GM12873 (cell line): Measurements from ENCODE around the gene RFT1.

Source experiments
- TF ChIP-seq, protein P1 (sequence below): IDR thresholded peaks from 2 replicates; pipeline ENCODE4 v1.5.1; 2012; ENCODE audit warnings: low read depth, mild to moderate bottlenecking, moderate library complexity, low read length, control low read depth; ENCODE audit not compliant: insufficient read depth; ENCODE audit errors: missing control alignments

Gene RFT1

DNA sequence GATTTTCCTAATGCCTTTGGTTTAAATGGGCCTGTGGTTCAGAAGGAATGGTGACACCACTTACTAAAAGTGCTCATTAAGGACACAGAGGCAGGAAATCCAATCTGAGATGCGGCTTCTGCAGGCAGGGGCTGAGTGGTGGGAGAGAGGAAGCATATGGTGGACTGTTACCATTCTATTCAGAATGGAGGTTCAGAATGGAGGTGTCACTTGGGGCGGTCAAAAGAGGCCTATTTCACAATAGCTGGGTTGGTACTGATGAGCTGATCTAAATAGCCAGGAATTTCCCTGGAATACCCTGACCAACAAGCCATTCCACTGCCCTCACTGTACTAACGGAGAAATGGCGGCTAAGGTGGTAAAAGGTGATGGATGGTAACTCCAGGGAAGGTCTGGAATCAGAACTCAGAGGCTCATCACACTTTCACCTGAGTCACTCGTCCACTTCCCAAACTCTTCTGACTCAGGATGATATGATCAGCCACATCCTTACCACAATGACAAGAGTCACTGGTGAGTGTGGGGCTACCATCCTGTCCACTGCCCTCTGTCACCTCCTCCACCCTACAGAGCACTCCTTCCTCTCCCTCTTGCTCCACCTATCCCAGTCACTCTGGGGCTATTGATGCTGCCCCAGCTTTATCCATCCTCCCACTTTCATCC lies 15.7 kb downstream of the RFT1 start:
- TF ChIP-seq, protein P1, sequence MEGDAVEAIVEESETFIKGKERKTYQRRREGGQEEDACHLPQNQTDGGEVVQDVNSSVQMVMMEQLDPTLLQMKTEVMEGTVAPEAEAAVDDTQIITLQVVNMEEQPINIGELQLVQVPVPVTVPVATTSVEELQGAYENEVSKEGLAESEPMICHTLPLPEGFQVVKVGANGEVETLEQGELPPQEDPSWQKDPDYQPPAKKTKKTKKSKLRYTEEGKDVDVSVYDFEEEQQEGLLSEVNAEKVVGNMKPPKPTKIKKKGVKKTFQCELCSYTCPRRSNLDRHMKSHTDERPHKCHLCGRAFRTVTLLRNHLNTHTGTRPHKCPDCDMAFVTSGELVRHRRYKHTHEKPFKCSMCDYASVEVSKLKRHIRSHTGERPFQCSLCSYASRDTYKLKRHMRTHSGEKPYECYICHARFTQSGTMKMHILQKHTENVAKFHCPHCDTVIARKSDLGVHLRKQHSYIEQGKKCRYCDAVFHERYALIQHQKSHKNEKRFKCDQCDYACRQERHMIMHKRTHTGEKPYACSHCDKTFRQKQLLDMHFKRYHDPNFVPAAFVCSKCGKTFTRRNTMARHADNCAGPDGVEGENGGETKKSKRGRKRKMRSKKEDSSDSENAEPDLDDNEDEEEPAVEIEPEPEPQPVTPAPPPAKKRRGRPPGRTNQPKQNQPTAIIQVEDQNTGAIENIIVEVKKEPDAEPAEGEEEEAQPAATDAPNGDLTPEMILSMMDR, result no peak

DNA sequence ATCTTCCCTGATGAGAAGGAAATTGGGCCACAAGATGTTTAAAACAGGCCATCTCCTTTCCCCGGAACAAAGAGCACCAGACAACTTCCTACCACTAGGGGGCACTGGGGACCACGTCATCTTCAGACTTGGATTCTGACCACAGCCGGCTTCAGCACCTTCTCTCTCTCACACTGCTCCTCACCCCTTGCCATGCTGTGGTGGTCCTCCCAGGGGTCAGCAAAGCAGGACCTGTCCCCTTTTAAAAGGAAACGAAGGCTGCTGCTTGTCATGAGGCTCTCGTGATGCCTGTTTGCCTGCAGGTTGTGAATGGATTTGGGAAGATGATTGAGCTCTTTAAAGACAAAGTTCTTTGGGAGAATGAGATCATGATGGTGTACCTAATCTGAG lies 16.2 kb downstream of the RFT1 start:
- TF ChIP-seq, protein P1, result peak; percentile 98

DNA sequence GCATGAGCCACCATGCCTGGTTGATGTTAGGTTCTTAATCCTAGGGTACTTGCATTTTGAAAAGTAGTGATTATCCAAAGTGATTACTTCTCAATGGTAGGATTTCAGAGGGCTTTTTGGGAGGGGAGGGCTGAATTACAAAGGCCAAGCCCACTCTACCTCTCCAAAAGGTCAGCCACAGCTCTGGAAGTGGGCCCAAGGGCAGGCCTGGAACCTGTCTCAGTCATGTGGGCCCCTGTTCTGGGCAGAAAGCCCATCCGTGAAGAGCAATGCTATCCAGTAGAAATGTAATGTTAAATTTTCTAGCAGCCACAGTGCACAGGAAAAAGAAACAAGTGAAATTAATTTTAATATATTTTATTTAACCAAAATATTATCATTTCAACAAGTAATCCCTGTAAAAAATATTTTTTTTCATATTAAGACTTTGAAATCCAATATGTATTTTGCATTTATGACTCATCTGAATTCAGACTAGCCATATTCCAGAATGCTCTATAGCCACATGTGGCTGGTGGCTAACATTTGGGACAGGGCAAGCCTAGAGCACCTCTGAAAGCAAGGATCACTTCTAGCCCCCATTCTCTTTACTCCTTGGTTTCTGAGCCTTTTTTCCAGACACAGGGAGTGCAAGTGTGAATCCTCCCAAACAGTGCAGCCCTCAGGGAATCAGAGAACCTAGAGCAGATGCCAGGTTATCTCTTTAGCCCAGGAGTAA lies 16.8 kb downstream of the RFT1 start:
- TF ChIP-seq, protein P1, result no peak

DNA sequence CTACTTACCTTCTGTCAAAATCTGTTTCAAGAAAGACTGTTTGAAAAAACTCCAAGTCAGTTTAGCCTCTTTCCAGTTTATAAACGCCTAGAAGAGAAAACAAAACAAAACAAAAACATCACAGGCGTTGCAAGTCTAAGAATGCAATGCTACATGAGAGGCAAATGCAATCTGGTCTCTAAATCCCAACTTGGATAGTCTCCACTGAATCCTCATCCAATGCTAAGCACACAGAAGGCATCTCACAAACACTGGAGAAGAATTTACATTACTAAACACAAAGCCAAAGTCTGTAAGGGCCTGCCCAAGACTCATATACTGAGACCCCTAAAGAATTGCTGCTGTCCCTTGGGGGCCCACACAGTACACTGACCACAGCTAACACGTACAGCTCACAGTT lies 18.4 kb downstream of the RFT1 start:
- TF ChIP-seq, protein P1, result no peak

DNA sequence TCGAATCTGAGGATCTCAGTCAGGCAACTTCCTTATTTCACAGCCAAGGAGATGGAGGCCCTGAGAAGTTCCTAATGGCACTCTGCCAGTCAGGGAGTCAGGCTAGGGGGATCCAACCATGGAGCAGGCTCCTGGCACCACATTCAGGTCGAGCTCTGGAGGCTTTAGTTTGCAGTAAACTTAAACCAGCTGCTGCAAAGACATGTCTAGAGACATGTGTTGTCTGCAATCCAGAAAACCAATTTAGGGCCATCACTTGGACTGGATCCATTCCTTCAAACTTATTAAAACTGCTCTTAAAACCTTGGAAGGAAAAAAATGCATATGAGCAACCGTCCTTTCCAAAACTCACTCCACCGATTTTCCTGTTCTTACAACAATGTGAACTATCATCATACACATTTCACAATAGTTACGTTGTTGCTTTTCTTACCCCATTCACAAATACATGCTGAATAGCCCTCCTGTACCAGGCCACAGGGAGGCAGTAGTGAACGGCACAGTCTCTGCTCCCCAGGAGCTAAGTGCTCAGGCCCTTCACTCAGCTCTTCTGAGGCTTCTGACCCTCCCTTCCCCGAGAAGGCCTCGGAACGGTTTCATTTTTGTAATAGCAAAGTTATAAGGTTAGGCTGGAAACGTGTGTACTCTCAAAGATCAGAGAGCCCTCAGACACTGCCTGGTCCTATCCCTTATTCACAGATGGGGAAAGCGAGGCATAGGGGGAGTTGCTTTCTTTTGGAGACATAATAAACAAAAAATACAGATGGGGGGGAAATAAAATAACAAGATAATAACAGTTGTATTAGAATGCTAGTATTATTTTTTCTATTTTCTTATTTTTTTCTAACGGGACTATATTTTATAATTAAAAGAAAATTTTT lies 20.1 kb downstream of the RFT1 start:
- TF ChIP-seq, protein P1, result peak; percentile 76

DNA sequence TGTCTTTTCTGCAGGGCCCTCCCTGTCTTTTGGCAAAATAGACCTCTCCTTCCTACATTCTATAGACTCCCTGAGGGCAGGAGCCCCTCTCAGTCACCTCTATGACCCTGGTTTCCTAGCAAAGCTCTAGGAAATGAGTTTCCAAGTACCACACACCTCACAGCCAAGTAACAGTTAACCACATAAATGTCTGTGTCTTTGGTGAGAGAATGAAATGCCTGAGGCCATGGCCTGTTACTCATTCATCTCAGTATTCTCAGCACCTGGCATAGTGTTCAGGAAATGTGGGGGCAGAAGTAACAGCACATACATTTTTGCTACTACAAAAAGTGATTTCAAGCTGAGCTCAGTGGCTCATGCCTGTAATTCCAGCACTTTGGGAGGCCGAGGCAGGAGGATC lies 21.0 kb downstream of the RFT1 start:
- TF ChIP-seq, protein P1, result no peak

DNA sequence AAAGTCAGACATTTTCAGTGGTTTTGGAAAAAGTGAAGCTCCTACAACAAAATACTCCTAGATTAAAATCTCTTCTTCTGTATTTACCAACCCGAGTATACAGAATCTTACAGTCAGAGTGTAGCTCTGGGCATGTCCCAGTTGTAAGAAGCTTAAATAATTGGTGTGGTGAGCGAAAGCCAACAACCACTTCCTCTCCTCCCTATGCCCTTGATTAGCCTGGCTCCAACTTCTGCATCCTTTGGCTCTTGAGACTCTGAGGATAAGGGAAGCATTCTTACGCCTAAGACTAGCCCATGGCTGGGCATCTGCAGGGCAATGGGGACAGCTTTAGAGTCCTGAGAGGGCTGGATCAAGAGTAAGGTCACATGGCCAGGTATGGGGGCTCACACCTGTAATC lies 25.5 kb downstream of the RFT1 start:
- TF ChIP-seq, protein P1, result no peak
